Muscle layer of colon (tissue), 2 donors: ENCODE results near the gene CDIPT.
A peak's percentile ranks its signal among the peaks of the same experiment; 100 is the strongest.
"Not testable (repeated sequence)": the region's sequence is repeated elsewhere in the genome, so short reads cannot be mapped to it uniquely, and the experiment has no call there.

ENCODE experiments used
- H3K27ac ChIP-seq: one replicate; pipeline ENCODE4 v1.7.0; 2013; ENCODE audit warnings: low read depth, mild to moderate bottlenecking, low read length, moderate library complexity
- H3K27me3 ChIP-seq, 2 donors: one replicate each; pipeline ENCODE4 v1.7.0; 2013; ENCODE audit warnings: low read length in 2 of 2, mild to moderate bottlenecking in 2 of 2; ENCODE audit not compliant: insufficient read depth in 2 of 2, control insufficient read depth in 1 of 2
- H3K36me3 ChIP-seq: one replicate; pipeline ENCODE4 v1.7.0; 2013; ENCODE audit warnings: mild to moderate bottlenecking, low read length; ENCODE audit not compliant: insufficient read depth
- H3K4me1 ChIP-seq: one replicate; pipeline ENCODE4 v1.7.0; 2013; ENCODE audit warnings: mild to moderate bottlenecking, low read length; ENCODE audit not compliant: insufficient read depth
- H3K4me3 ChIP-seq, 2 donors: one replicate each; pipeline ENCODE4 v1.7.0; 2013; ENCODE audit warnings: low read length in 2 of 2, low read depth in 1 of 2, mild to moderate bottlenecking in 1 of 2, moderate library complexity in 1 of 2
- H3K9ac ChIP-seq: one replicate; pipeline ENCODE4 v1.7.0; 2013; ENCODE audit warnings: low read length
- H3K9me3 ChIP-seq: one replicate; pipeline ENCODE4 v1.7.0; 2013; ENCODE audit warnings: mild to moderate bottlenecking, low read length
- donor health status: abdominal sarcoma.
- donor health status: Adenocarcinoma of cecum.

Gene CDIPT, protein sequence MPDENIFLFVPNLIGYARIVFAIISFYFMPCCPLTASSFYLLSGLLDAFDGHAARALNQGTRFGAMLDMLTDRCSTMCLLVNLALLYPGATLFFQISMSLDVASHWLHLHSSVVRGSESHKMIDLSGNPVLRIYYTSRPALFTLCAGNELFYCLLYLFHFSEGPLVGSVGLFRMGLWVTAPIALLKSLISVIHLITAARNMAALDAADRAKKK

DNA sequence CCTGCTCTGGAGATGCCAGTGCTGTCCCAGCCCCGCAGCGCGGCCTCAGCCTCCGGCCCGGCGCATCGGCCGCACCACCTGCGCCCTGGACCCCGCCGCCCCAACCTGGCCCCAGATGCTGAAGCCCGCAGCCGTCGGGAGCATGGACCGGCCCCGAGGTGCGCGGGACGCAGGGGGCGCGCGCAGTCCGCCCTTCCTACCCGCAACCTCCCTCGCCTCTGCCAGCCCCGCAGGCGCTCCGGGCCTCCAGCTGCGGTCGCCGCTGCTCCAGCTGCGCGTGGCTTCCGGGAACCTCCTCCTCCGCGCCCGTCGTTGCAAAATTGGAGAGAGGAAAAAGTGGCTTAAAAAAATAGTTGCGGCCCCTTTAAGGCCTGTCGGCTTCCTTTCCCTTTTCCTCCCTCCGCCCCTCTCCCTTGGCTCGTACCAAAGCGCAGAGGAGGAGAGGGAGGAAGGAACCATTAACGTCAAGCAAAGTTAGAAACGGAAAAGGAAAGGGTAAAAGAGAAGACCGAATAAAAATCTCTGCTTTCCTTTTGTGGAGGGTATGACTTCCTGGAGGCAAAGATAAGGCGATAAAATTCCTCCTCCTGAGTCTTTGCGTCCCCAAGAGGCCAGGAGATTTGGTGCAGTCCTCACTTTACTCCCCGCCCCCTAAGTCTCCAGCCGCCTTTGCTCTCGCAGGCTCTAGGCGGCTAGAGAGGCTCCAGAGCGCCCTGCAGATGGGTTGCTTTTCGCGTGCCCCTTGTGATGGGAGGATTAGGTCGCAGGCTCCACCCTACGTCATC lies at the start of gene CDIPT:
TSS of gene CDIPT (minus strand) at position 343 of the 785 bp plus-strand sequence. CDS start 369 bp downstream, outside the sequence.
- Histone ChIP-seq H3K9ac (peak within 1 kb of the TSS; percentile 54), H3K27me3 (no peaks in the 10 kb centered on the region), H3K4me3 (peak within 1 kb of the TSS; percentile 77 to 84), H3K36me3 (peaks cover 30% of the 10 kb centered on the region), H3K4me1 (peaks cover 18% of the 10 kb centered on the region), H3K27ac (peak within 1 kb of the TSS; percentile 90), H3K9me3 (no peaks in the 10 kb centered on the region)

DNA sequence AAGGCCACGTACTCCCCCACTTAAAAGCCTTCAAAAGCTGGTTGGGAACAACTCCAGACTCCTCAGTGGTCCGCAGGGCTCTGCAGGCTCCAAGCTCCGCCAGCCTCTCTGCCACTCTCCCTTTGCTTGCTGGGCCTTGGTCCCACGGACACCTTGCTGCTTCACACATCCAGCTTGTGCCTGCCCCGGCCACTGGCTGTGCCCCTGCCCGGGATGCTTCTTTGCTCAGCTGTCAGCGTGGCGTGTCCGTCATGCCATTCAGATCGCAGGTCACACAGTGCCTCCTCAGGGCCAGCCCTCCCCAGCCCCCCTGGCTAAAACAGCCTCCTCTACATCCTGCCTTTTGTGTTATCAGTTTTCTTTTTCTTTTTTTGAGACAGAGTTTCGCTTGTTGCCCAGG lies 49.1 kb upstream of the CDIPT start:
- Histone ChIP-seq H3K27me3 (no peaks in the 10 kb centered on the region), H3K27ac (no peak overlapping the region), H3K4me1 (no peaks in the 10 kb centered on the region), H3K9me3 (no peaks in the 10 kb centered on the region), H3K9ac (no peak overlapping the region), H3K4me3 (no peak overlapping the region), H3K36me3 (no peaks in the 10 kb centered on the region)

DNA sequence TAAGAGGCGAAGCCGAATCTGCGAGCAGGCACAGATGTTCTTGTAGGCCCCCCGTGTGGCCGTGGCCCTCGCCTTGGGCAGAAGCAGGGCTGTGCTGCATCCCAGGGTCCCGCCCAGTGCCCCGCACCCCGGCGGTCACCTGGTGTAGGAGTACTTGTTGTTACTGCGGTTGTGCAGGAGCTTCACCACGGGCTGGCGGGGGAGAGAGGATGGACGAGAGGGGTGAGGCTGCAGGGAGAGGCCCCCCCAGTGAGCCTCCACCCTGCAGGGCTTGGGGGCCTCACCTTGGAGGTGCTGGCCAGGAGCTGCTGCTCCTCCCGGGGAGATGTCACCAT lies 48.6 kb upstream of the CDIPT start:
- Histone ChIP-seq H3K36me3 (no peaks in the 10 kb centered on the region), H3K9ac (no peak overlapping the region), H3K4me1 (no peaks in the 10 kb centered on the region), H3K4me3 (no peak overlapping the region), H3K27me3 (no peaks in the 10 kb centered on the region), H3K9me3 (no peaks in the 10 kb centered on the region), H3K27ac (no peak overlapping the region)

DNA sequence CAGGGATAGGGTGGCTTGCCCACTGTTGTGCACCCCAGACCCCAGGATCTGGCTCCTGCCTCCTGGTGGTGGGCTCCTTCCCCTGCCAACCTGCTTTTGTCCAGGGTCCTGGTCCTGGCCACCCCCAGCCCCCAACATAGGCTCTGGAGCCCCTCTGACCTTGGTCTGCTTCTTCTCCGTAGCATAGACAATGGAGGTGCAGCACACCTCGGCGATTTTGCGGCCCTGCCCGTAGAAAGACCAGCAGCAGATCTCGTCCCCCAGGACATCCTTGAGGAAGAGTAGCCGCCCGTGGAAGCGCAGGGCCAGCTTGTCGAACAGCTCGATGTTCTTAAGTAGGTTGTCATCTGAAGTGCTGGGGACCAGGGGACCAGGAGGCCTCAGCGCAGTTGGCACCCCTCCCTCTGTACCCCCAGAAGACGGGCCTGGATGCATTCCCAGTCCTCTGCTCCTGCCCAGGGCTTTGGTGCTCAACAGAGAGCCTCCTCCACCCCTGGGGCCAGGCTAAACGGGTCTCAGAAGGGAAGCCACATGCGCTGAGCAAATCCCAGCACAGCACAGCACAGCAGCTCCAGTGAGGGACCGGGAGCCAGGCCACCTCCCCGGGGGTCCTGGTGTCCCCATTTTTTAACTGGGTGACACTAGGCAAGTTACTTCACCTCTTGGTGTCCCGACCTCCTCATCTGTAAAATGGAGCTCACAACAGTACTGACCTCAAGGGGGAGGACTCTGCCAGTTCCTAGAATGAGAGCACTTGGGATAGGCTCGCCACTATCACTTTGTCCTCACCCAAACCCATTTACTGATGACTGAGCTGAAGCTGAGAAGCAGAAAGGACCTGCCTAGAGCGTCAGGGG lies 48.0 kb upstream of the CDIPT start:
- H3K9me3 ChIP-seq: no peaks in the 10 kb centered on the region
- H3K4me3 ChIP-seq: no peak overlapping the region
- no peaks in the 10 kb centered on the region for H3K36me3 ChIP-seq
- H3K9ac ChIP-seq: no peak overlapping the region
- no peak overlapping the region for H3K27ac ChIP-seq
- no peaks in the 10 kb centered on the region for H3K27me3 ChIP-seq
- H3K4me1 ChIP-seq: no peaks in the 10 kb centered on the region

DNA sequence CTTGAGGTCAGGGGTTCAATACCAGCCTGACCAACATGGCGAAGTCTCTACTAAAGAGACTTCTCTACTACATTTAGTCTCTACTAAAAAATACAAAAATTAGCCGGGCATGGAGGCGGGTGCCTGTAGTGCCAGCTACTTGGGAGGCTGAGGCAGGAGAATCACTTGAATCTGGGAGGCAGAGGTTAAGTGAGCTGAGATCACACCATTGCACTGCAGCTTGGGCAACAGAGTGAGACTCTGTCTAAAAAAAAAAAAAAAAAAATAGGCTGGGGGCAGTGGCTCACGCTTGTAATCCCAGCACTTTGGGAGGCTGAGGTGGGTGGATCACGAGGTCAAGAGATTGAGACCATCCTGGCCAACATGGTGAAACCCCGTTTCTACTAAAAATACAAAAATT lies 46.8 kb upstream of the CDIPT start:
- H3K9ac ChIP-seq, H3K4me1 ChIP-seq, H3K27ac ChIP-seq, H3K36me3 ChIP-seq, H3K4me3 ChIP-seq, H3K27me3 ChIP-seq, H3K9me3 ChIP-seq: not testable (repeated sequence)

DNA sequence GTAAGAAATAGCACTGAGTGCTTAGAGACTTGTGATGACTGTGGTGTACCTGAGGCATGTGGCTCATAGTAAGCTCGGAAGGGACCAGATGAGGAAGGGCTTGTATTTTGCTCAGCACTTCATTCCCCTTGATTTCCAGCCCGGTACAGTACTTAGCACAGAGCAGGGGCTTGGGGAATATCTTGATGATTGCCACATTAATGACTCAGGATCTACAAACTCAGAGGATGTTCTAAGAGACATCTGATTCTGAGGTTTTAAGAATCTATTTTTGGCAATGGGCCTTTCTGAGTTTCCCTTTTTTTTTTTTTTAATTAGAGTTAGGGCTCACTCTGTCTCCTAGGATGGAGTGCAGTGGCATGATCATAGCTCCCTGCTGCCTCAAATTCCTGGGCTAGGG lies 46.4 kb upstream of the CDIPT start:
- no peaks in the 10 kb centered on the region for H3K27me3 ChIP-seq
- no peak overlapping the region for H3K27ac ChIP-seq
- no peaks in the 10 kb centered on the region for H3K36me3 ChIP-seq
- H3K4me3 ChIP-seq: no peak overlapping the region
- no peak overlapping the region for H3K9ac ChIP-seq
- no peaks in the 10 kb centered on the region for H3K4me1 ChIP-seq
- no peaks in the 10 kb centered on the region for H3K9me3 ChIP-seq

DNA sequence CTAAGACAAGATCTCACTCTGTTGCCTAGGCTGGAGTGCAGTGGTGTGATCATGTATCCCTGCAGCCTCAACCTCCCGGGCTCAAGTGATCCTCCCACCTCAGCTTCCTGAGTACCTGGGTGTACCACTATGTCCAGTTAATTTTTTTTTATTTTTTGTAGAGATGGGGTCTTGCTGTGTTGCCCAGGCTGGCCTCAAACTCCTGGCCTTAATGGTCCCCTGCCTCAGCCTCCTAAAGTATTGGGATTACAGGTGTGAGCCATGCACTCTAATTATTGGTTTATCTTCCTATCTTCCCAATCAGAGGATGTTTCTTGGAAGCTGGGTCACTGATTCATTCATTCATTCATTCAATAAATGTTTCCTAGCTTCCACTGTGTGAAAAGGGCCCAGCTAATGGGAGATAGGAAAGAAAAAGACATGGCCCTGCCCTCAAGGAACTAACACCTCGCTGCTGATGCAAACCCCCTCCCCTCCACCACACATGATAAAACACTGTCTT lies 45.7 kb upstream of the CDIPT start:
- Histone ChIP-seq H3K9ac (no peak overlapping the region), H3K36me3 (no peaks in the 10 kb centered on the region), H3K4me3 (no peak overlapping the region), H3K9me3 (no peaks in the 10 kb centered on the region), H3K4me1 (no peaks in the 10 kb centered on the region), H3K27ac (no peak overlapping the region), H3K27me3 (no peaks in the 10 kb centered on the region)

DNA sequence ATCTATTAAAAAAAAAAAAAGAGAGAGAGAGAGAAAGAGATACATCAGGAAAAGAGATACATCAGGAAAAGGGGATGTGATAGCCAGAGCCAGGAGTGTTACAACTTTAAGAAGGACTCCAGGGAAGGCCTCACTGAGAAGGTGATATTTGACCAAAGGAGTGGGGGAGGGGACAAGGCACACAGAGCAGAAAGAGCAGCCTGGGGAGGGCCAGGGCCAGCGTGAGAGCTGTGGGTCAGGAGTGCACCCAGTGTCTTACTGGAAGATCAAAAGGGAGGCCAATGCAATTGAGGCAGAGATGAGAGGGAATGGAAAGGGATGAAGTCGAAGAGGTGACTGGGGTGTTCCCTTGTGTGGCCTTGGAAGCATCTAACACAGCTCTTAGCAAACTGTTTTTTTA lies 44.9 kb upstream of the CDIPT start:
- Histone ChIP-seq H3K27ac (no peak overlapping the region), H3K4me3 (no peak overlapping the region), H3K27me3 (no peaks in the 10 kb centered on the region), H3K9me3 (no peaks in the 10 kb centered on the region), H3K9ac (no peak overlapping the region), H3K4me1 (no peaks in the 10 kb centered on the region), H3K36me3 (no peaks in the 10 kb centered on the region)

DNA sequence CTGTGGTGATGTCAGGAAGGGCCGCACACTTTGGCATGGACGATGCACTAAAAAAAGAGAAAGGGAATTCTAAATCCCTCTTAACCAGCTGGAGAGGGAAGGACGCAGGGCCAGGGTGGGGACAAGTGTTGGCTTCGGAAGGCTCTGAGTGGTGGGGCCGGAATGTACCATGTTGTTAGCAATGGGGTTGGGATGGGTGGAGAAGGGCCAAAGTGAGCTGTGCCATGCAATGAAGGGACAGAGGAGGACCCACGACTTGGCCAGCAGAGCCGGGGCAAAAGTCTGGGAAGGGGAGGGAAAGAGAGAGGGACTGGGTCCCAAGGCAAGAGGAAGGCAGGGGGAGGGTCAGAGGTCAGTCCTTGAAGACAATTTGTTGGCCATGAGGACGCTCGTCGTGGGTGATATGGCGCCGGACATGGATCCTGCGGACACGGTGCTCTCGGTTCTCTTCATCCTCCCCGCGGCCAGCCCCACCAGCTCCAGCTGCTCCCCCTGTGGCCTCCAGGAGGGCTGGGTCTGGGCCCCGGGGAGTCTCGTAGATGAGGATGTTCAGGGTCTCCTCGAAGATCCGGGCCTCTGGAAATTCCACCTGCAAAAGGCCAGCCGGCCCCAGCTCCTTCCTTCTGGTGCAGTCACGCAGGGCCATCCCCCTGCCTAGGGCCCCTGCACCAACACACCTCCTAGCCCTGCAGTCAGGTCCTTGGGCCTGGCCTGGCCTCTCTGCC lies 43.7 kb upstream of the CDIPT start:
- Histone ChIP-seq H3K9me3 (no peaks in the 10 kb centered on the region), H3K4me1 (no peaks in the 10 kb centered on the region), H3K9ac (no peak overlapping the region), H3K27ac (no peak overlapping the region), H3K36me3 (no peaks in the 10 kb centered on the region), H3K27me3 (peaks cover 0 to under 1% of the 10 kb centered on the region in 2 donors), H3K4me3 (no peak overlapping the region)

DNA sequence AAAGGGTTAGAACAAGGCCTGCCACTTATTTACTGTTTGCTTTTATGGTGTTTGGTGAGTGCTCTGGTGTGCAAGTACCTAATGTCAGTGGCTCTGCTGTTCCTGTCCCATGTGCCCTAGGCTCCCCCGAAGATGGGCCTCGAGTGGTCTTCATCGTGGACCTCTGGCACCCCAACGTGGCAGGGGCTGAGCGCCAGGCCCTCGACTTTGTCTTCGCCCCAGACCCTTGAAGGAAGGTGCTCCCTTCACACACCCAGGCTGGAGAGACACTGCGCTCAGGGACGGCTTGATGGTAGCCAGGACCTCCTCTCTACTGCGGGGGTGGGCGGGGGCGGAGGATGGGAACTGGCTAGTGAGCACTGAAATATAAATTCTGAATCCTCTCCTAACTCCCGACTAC lies 42.6 kb upstream of the CDIPT start:
- peaks cover 0 to 8% of the 10 kb centered on the region in 2 donors for H3K27me3 ChIP-seq
- no peak overlapping the region for H3K9ac ChIP-seq
- no peaks in the 10 kb centered on the region for H3K9me3 ChIP-seq
- H3K27ac ChIP-seq: no peak overlapping the region
- no peak overlapping the region for H3K4me3 ChIP-seq
- no peaks in the 10 kb centered on the region for H3K4me1 ChIP-seq
- no peaks in the 10 kb centered on the region for H3K36me3 ChIP-seq

DNA sequence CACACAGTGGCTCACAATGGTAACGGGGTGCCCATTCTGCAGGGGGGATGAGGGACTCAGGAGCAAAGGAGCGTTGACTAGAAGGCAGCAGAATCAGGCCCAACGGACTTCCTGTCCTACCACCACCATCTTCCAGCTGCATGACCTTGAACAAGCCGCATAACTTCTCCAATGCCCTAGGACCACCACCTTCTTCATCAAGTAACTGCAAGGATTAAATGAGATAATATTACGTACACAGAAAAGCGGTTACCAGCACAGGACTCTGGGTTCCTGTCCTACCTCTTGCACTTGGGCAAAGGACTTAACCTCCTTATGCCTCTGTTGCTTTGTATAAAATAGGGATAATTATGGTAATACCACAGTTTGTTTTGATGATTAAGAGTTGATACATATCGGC lies 41.9 kb upstream of the CDIPT start:
- Histone ChIP-seq H3K27ac (no peak overlapping the region), H3K9me3 (no peaks in the 10 kb centered on the region), H3K9ac (no peak overlapping the region), H3K4me3 (no peak overlapping the region), H3K4me1 (no peaks in the 10 kb centered on the region), H3K36me3 (no peaks in the 10 kb centered on the region), H3K27me3 (peaks cover 0 to 8% of the 10 kb centered on the region in 2 donors)
